Neural cell (in vitro differentiated cells): ENCODE measurements around the gene ARMCX6. TPM values are rescaled to one million over a fixed set of nuclear protein-coding genes. Genes with fewer than 3 reads are reported as not detected.
"Not testable (repeated sequence)": the region's sequence is repeated elsewhere in the genome, so short reads cannot be mapped to it uniquely, and the experiment has no call there.

Experiments
- H2AFZ ChIP-seq: fragments of 200-600, 300-800 bp; sonication (generic), shearing (Covaris generic); 2 replicates; pipeline ENCODE4 v1.6.0; 2014; ENCODE audit warnings: low read depth, mild to moderate bottlenecking, antibody characterized with exemption, low read length, moderate library complexity
- H3F3A ChIP-seq: fragments of 200-600 bp; shearing (Covaris generic); 2 replicates; pipeline ENCODE4 v1.6.1; 2016; ENCODE audit warnings: mild to moderate bottlenecking, moderate library complexity, mixed read lengths, antibody characterized with exemption, low read length; ENCODE audit not compliant: insufficient read depth, poor library complexity, severe bottlenecking
- H3K27ac ChIP-seq: fragments of 200-600, 300-800 bp; sonication (generic), shearing (Covaris generic); 2 replicates; pipeline ENCODE4 v1.5.1; 2014; ENCODE audit warnings: mild to moderate bottlenecking, low read length, moderate library complexity
- H3K27me3 ChIP-seq: fragments of 300-800, 200-600 bp; sonication (generic), shearing (Covaris generic); 2 replicates; pipeline ENCODE4 v1.6.0; 2014; ENCODE audit warnings: mild to moderate bottlenecking, low read depth, low read length, moderate library complexity; ENCODE audit not compliant: insufficient read depth
- H3K36me3 ChIP-seq: fragments of 300-800, 200-600 bp; sonication (generic), shearing (Covaris generic); 2 replicates; pipeline ENCODE4 v1.5.1; 2014; ENCODE audit warnings: mild to moderate bottlenecking, antibody characterized with exemption, low read length, moderate library complexity; ENCODE audit not compliant: insufficient read depth
- H3K4me2 ChIP-seq: fragments of 300-800, 200-600 bp; sonication (generic), shearing (Covaris generic); 2 replicates; pipeline ENCODE4 v1.6.0; 2014; ENCODE audit warnings: mild to moderate bottlenecking, low read length
- H3K4me3 ChIP-seq: fragments of 300-800, 200-600 bp; sonication (generic), shearing (Covaris generic); 2 replicates; pipeline ENCODE4 v1.5.1; 2014; ENCODE audit warnings: mild to moderate bottlenecking, low read length, moderate library complexity
- H3K79me2 ChIP-seq: fragments of 200-600 bp; shearing (Covaris generic); replicated peaks from 2 replicates; pipeline ENCODE4 v1.6.0; 2014; ENCODE audit warnings: mild to moderate bottlenecking, low read length, moderate library complexity; ENCODE audit not compliant: insufficient read depth
- H3K9ac ChIP-seq: fragments of 300-800, 200-600 bp; sonication (generic), shearing (Covaris generic); 2 replicates; pipeline ENCODE4 v1.6.1; 2016; ENCODE audit warnings: mild to moderate bottlenecking, low read length, mixed read lengths
- H3K9me2 ChIP-seq: fragments of 200-600 bp; shearing (Covaris generic); 2 replicates; pipeline ENCODE4 v1.6.1; 2016; ENCODE audit warnings: mild to moderate bottlenecking, low read length, mixed read lengths; ENCODE audit not compliant: insufficient read depth
- H3K9me3 ChIP-seq: fragments of 200-600, 300-800 bp; sonication (generic), shearing (Covaris generic); 2 replicates; pipeline ENCODE4 v1.6.1; 2016; ENCODE audit warnings: mild to moderate bottlenecking, mixed run types, low read length, moderate library complexity, mixed read lengths
- H4K20me1 ChIP-seq: fragments of 200-600 bp; shearing (Covaris generic); 2 replicates; pipeline ENCODE4 v1.6.1; 2016; ENCODE audit warnings: mild to moderate bottlenecking, mixed run types; ENCODE audit not compliant: insufficient read depth
- CTCF ChIP-seq: fragments of 450-650 bp; IDR thresholded peaks from 2 replicates; pipeline ENCODE4 v1.5.1; 2014; ENCODE audit warnings: antibody characterized with exemption, mild to moderate bottlenecking, moderate library complexity; ENCODE audit not compliant: poor library complexity, severe bottlenecking
- EP300 ChIP-seq: fragments of 450-650 bp; conservative IDR thresholded peaks from 2 replicates; pipeline ENCODE4 v1.6.1; 2014; ENCODE audit warnings: antibody characterized with exemption, mild to moderate bottlenecking, moderate library complexity; ENCODE audit not compliant: poor library complexity, severe bottlenecking
- EZH2 ChIP-seq: fragments of 200-600, 300-800 bp; shearing (Covaris generic), sonication (generic); IDR thresholded peaks from 2 replicates; pipeline ENCODE4 v1.6.1; 2014; ENCODE audit warnings: antibody characterized with exemption, low read length, borderline replicate concordance, mild to moderate bottlenecking; ENCODE audit not compliant: insufficient read depth, poor library complexity, severe bottlenecking
- MXI1 ChIP-seq: fragments of 450-650 bp; conservative IDR thresholded peaks from 2 replicates; pipeline ENCODE4 v1.6.1; 2014; ENCODE audit warnings: antibody characterized with exemption, mild to moderate bottlenecking; ENCODE audit not compliant: poor library complexity, severe bottlenecking
- POLR2AphosphoS5 ChIP-seq: IDR thresholded peaks from 2 replicates; pipeline ENCODE4 v1.6.1; 2012
- RAD21 ChIP-seq: fragments of 450-650 bp; conservative IDR thresholded peaks from 2 replicates; pipeline ENCODE4 v1.6.1; 2014; ENCODE audit warnings: antibody characterized with exemption, mild to moderate bottlenecking, moderate library complexity
- REST ChIP-seq: IDR thresholded peaks from 2 replicates; pipeline ENCODE4 v1.6.1; 2012; ENCODE audit warnings: borderline replicate concordance
- SMC3 ChIP-seq: fragments of 450-650 bp; conservative IDR thresholded peaks from 2 replicates; pipeline ENCODE4 v1.6.1; 2014; ENCODE audit warnings: antibody characterized with exemption, mild to moderate bottlenecking, moderate library complexity; ENCODE audit not compliant: poor library complexity
- TAF1 ChIP-seq: IDR thresholded peaks from 2 replicates; pipeline ENCODE4 v1.6.1; 2012; ENCODE audit warnings: low read depth
- polyA plus RNA-seq: library from polyadenylated mRNA; depleted of rRNA; stranded (reverse); fragments of >200 nt; gene quantifications from 2 replicates; pipeline ENCODE4 v1.2.3, GENCODE V29; 2014

The ARMCX6 gene
- polyA plus RNA-seq, 1 donor from 2014 or later: 77.7 TPM

- no peak for TF ChIP-seq EZH2
Observed at GRCh38 chrX:101657495-101657894, 39.7 kb upstream of the ARMCX6 start (continued).

GRCh38 chrX:101656817-101657216 is 39.0 kb upstream of the ARMCX6 start:
- H3K9me3 ChIP-seq: no peaks in the 10 kb centered on the region
- H3K27me3 ChIP-seq: no peaks in the 10 kb centered on the region
- no peak overlapping the region for H3K27ac ChIP-seq
- TF ChIP-seq EZH2 (no peak), RAD21 (no peak), CTCF (no peak), EP300 (no peak), TAF1 (no peak), REST (no peak), MXI1 (no peak), POLR2AphosphoS5 (no peak), SMC3 (no peak)
- H3K4me3 ChIP-seq: no peak overlapping the region
- H3K9me2 ChIP-seq: no peaks in the 10 kb centered on the region
- no peaks in the 10 kb centered on the region for H3K36me3 ChIP-seq
- no peak overlapping the region for H3K4me2 ChIP-seq
- H2AFZ ChIP-seq: no peak overlapping the region
- no peaks in the 10 kb centered on the region for H3K79me2 ChIP-seq
- no peak overlapping the region for H3K9ac ChIP-seq
- H3F3A ChIP-seq: no peaks in the 10 kb centered on the region
- no peaks in the 10 kb centered on the region for H4K20me1 ChIP-seq

GRCh38 chrX:101655534-101655933 is 37.7 kb upstream of the ARMCX6 start:
- Histone ChIP-seq H2AFZ (no peak overlapping the region), H3K79me2 (no peaks in the 10 kb centered on the region), H3K4me2 (no peak overlapping the region), H3K27me3 (no peaks in the 10 kb centered on the region), H3K4me3 (peak overlapping the region; percentile 18), H3K9me2 (no peaks in the 10 kb centered on the region), H3K36me3 (no peaks in the 10 kb centered on the region), H3K27ac (no peak overlapping the region), H3K9me3 (no peaks in the 10 kb centered on the region), H3K9ac (no peak overlapping the region), H3F3A (no peaks in the 10 kb centered on the region), H4K20me1 (no peaks in the 10 kb centered on the region)
- TF ChIP-seq RAD21: no peak
- TF ChIP-seq EP300: no peak
- no peak for TF ChIP-seq SMC3
- no peak for TF ChIP-seq CTCF
- no peak for TF ChIP-seq MXI1
- no peak for TF ChIP-seq REST
- no peak for TF ChIP-seq EZH2

GRCh38 chrX:101647716-101648115 is 29.9 kb upstream of the ARMCX6 start:
- not testable (repeated sequence) for H3K27ac ChIP-seq, H4K20me1 ChIP-seq, H3K27me3 ChIP-seq, H3K79me2 ChIP-seq, H3K4me2 ChIP-seq, H3F3A ChIP-seq, H3K9me2 ChIP-seq, H3K4me3 ChIP-seq, H2AFZ ChIP-seq, H3K36me3 ChIP-seq, H3K9ac ChIP-seq, H3K9me3 ChIP-seq
